Measurements from ENCODE around the gene PSIP1.

PSIP1 gene

GRCh38 chr9:15498246-15498995 is 12.3 kb downstream of the PSIP1 start:
- in situ Hi-C loops (cut with HindIII; ENCODE audit: low pct_unique_long_range_greater_than_20kb, low sequenced_read_pairs), result no loop called here
- TF ChIP-seq JUND (IDR thresholded peaks at IDR 0.05; ENCODE audit: low read depth), result no peak
- DNase-seq (ENCODE audit: low read depth in 1 of 2, low spot score in 1 of 2), result no peak

DNA sequence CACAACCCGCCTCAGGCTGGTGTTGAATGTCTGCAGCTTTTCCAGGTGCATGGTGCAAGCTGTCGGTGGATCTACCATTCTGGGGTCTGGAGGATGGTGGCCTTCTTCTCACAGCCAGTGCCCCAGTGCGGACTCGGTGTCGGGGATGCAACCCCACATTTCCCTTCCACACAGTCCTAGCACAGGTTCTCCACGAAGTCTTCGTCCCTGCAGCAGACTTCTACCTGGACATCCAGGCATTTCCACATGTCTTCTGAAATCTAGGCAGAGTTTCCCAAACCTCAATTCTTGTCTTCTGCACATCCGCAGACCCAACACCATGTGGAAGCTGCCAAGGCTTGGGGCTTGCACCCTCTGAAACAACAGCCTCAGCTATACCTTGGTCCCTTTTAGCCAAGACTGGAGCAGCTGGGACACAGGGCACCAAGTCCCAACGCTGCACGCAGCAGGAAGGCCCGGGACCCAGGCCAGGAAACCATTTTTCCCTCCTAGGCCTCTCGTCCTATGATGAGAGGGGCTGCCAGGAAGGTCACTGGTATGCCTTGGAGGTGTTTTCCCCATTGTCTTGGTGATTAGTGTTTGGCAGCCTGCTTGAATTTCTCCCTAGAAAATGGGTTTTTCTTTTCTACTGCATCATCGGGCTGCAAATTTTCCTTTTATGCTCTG is 18.2 kb downstream of the PSIP1 start:
- DNase-seq (ENCODE audit: low read depth in 1 of 2, low spot score in 1 of 2), result no peak
- TF ChIP-seq JUND (IDR thresholded peaks at IDR 0.05; ENCODE audit: low read depth), result no peak
- in situ Hi-C loops (cut with HindIII; ENCODE audit: low pct_unique_long_range_greater_than_20kb, low sequenced_read_pairs), result no loop called here

- no peak for DNase-seq (ENCODE audit: low read depth in 1 of 2, low spot score in 1 of 2)
- TF ChIP-seq JUND (IDR thresholded peaks at IDR 0.05; ENCODE audit: low read depth), result no peak
- in situ Hi-C loops (cut with HindIII; ENCODE audit: low pct_unique_long_range_greater_than_20kb, low sequenced_read_pairs), result no loop called here
These were observed 18.8 kb downstream of the PSIP1 start for GRCh38 chr9:15491950-15492349.

- peak in 1 of 2 experiments; percentile 28 for DNase-seq (ENCODE audit: low read depth in 1 of 2, low spot score in 1 of 2)
- in situ Hi-C loops (cut with HindIII; ENCODE audit: low pct_unique_long_range_greater_than_20kb, low sequenced_read_pairs), result no loop called here
- TF ChIP-seq JUND (IDR thresholded peaks at IDR 0.05; ENCODE audit: low read depth), result no peak
These were observed 24.7 kb downstream of the PSIP1 start for GRCh38 chr9:15485836-15486666.

- DNase-seq (ENCODE audit: low read depth in 1 of 2, low spot score in 1 of 2), result no peak
- TF ChIP-seq JUND (IDR thresholded peaks at IDR 0.05; ENCODE audit: low read depth), result no peak
- in situ Hi-C loops (cut with HindIII; ENCODE audit: low pct_unique_long_range_greater_than_20kb, low sequenced_read_pairs), result no loop called here
These were observed 26.0 kb downstream of the PSIP1 start for GRCh38 chr9:15484802-15485201.

DNA sequence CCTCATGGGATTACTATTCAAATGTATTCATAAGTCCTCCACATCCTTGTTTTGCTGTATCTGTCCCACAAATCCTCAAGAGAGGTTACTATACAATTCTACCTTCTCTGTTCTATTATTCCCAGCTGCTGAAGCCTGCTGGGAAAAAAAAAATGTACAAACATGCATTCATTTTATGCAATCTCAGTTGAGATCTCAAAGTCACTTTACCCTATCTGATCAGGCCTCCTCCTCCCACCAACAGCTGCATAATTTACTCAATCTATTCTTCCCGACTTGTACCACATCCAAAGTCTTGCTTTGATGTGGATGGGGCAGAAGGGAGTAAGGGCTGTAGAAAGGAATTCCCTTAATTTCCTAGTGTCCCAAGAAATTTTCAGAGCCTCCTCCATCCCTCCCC is 28.6 kb downstream of the PSIP1 start:
- no peak for DNase-seq (ENCODE audit: low read depth in 1 of 2, low spot score in 1 of 2)
- in situ Hi-C loops (cut with HindIII; ENCODE audit: low pct_unique_long_range_greater_than_20kb, low sequenced_read_pairs), result no loop called here
- no peak for TF ChIP-seq JUND (IDR thresholded peaks at IDR 0.05; ENCODE audit: low read depth)

GRCh38 chr9:15480028-15480427 is 30.7 kb downstream of the PSIP1 start:
- no peak for TF ChIP-seq JUND (IDR thresholded peaks at IDR 0.05; ENCODE audit: low read depth)
- DNase-seq (ENCODE audit: low read depth in 1 of 2, low spot score in 1 of 2), result no peak
- in situ Hi-C loops (cut with HindIII; ENCODE audit: low pct_unique_long_range_greater_than_20kb, low sequenced_read_pairs), result no loop called here

- in situ Hi-C loops (cut with HindIII; ENCODE audit: low pct_unique_long_range_greater_than_20kb, low sequenced_read_pairs), result no loop called here
- DNase-seq (ENCODE audit: low read depth in 1 of 2, low spot score in 1 of 2), result no peak
- TF ChIP-seq JUND (IDR thresholded peaks at IDR 0.05; ENCODE audit: low read depth), result no peak
These were observed 34.7 kb downstream of the PSIP1 start for GRCh38 chr9:15475923-15476536.

DNA sequence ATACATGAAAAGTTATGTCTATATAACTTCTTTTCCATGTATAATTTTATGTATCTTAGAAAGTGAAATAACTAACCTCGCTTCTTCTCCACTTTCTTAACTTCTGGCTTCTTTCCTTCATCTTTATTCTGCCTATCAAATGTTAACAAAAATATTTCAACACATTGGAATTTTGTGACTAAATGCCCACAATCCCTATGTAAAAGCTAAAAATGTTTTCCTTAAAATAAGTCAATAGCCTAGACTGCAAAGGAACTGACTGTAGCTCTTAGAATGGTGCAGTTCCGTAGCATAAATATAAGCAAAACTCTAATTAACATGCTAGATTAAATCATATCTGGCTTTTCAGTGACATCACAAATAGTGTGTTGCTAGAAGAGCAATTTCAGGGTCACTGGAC is 40.9 kb downstream of the PSIP1 start:
- no peak for TF ChIP-seq JUND (IDR thresholded peaks at IDR 0.05; ENCODE audit: low read depth)
- no peak for DNase-seq (ENCODE audit: low read depth in 1 of 2, low spot score in 1 of 2)
- in situ Hi-C loops (cut with HindIII; ENCODE audit: low pct_unique_long_range_greater_than_20kb, low sequenced_read_pairs), result no loop called here

DNA sequence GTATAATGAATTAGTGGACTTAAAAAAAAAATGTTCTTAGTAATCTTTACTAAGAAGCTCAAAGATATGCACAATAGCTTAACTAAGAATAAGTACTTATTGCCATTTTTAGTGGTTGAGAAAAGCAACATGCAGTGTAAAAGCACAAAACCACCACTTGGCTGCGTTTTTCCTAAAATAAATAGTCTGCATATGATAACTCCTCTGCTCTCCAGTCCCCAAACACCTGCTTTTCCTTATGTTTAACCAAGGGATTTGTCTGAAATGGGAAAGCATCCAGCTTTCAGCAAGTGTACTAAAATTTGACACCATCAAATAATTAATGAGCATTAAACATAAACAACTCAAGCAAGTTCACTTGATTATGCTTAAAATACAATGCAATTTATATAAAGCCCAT is 41.4 kb downstream of the PSIP1 start:
- no peak for DNase-seq (ENCODE audit: low read depth in 1 of 2, low spot score in 1 of 2)
- no peak for TF ChIP-seq JUND (IDR thresholded peaks at IDR 0.05; ENCODE audit: low read depth)
- in situ Hi-C loops (cut with HindIII; ENCODE audit: low pct_unique_long_range_greater_than_20kb, low sequenced_read_pairs), result no loop called here

GRCh38 chr9:15468145-15468544 is 42.6 kb downstream of the PSIP1 start:
- TF ChIP-seq JUND (IDR thresholded peaks at IDR 0.05; ENCODE audit: low read depth), result no peak
- in situ Hi-C loops (cut with HindIII; ENCODE audit: low pct_unique_long_range_greater_than_20kb, low sequenced_read_pairs), result no loop called here
- DNase-seq (ENCODE audit: low read depth in 1 of 2, low spot score in 1 of 2), result no peak

DNA sequence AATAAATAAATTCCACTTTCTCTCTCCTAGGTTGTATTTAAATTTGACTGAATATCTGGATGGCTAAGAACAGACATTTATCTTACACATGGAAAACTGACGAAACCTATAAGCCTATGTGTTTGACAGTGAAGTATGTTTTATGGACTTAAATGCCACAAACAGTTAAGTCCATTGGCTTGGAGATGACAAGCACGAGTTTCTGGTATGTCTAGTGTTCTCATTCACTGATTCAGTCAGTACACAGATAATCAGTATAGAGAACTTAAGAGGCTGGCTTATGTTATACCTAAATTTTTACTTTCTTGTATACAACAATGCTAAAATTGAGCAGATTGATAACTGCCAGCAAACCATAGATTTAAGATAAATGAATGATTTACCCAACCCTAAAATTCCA is 49.2 kb downstream of the PSIP1 start:
- no peak for DNase-seq (ENCODE audit: low read depth in 1 of 2, low spot score in 1 of 2)
- in situ Hi-C loops (cut with HindIII; ENCODE audit: low pct_unique_long_range_greater_than_20kb, low sequenced_read_pairs), result no loop called here
- TF ChIP-seq JUND (IDR thresholded peaks at IDR 0.05; ENCODE audit: low read depth), result no peak
